Upper lobe of right lung (tissue), 1 donor: Measurements from ENCODE around the gene CREBRF. TPM values are rescaled to one million over a fixed set of nuclear protein-coding genes. Genes with fewer than 3 reads are reported as not detected.
A peak's percentile ranks its signal among the peaks of the same experiment; 100 is the strongest.

Experiments
- ATAC-seq: fragments of 200-7000 bp; cut with Tn5 transposase; one replicate; pipeline ENCODE4 v1.9.1; 2020; ENCODE audit warnings: mild to moderate bottlenecking, moderate library complexity
- DNase-seq: peaks from one replicate; pipeline ENCODE4 v3.0.0-alpha.2; 2020
- H3K27ac ChIP-seq: fragments of 200-600 bp; one replicate; pipeline ENCODE4 v1.8.0; 2022
- H3K27me3 ChIP-seq: fragments of 200-600 bp; one replicate; pipeline ENCODE4 v1.8.0; 2022; ENCODE audit warnings: mild to moderate bottlenecking
- H3K36me3 ChIP-seq: fragments of 200-600 bp; one replicate; pipeline ENCODE4 v1.8.0; 2022
- H3K4me1 ChIP-seq: fragments of 200-600 bp; one replicate; pipeline ENCODE4 v1.8.0; 2022
- H3K4me3 ChIP-seq: fragments of 200-600 bp; one replicate; pipeline ENCODE4 v1.8.0; 2022; ENCODE audit warnings: mild to moderate bottlenecking
- H3K9me3 ChIP-seq: fragments of 200-600 bp; one replicate; pipeline ENCODE4 v1.8.0; 2022
- intact Hi-C: fragments of 100-400 bp; cut with DNase I; formaldehyde crosslinking; loops from one replicate; pipeline ENCODE4 v1.11.0; 2022
- total RNA-seq: library from RNA; stranded (reverse); fragmentation: NEBNext Ultra II Directional; extraction: Animal tissue kit (Norgen Biotek cat#: 25700); gene quantifications from one replicate; pipeline ENCODE4 v1.2.1, GENCODE V29; 2021
- TF ChIP-seq, protein P1 (sequence below): fragments of 200-600 bp; IDR thresholded peaks from one replicate; pipeline ENCODE4 v1.8.0; 2022; ENCODE audit warnings: antibody characterized with exemption
- donor health status: DM: no; HTN: yes; CAD: no; lungs with severe emphysema.

The CREBRF gene
- total RNA-seq, 1 donor from 2014 or later = 47.4 TPM

DNA sequence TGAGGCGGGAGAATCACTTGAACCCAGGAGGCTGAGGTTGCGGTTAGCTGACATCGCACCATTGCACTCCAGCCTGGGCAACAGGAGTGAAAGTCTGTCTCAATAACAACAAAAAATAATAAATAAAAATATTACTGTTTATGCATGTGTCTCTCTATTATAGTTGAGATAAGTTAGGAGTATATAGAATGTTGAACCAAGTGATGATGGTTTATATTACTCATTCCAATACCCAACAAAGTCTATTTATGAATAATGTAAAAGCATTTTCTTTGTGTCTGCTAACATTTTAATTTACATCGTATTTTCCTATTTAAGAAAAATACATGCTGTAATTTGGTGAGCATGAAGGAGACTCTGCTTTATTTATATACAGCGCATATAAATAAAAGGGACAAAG lies 35.8 kb downstream of the CREBRF start:
- TF ChIP-seq, protein P1, sequence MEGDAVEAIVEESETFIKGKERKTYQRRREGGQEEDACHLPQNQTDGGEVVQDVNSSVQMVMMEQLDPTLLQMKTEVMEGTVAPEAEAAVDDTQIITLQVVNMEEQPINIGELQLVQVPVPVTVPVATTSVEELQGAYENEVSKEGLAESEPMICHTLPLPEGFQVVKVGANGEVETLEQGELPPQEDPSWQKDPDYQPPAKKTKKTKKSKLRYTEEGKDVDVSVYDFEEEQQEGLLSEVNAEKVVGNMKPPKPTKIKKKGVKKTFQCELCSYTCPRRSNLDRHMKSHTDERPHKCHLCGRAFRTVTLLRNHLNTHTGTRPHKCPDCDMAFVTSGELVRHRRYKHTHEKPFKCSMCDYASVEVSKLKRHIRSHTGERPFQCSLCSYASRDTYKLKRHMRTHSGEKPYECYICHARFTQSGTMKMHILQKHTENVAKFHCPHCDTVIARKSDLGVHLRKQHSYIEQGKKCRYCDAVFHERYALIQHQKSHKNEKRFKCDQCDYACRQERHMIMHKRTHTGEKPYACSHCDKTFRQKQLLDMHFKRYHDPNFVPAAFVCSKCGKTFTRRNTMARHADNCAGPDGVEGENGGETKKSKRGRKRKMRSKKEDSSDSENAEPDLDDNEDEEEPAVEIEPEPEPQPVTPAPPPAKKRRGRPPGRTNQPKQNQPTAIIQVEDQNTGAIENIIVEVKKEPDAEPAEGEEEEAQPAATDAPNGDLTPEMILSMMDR = no peak
- Histone ChIP-seq H3K9me3 (no peaks in the 10 kb centered on the region), H3K27me3 (no peaks in the 10 kb centered on the region), H3K4me3 (no peak overlapping the region), H3K4me1 (peaks cover 24% of the 10 kb centered on the region), H3K27ac (no peak overlapping the region), H3K36me3 (peaks cover 38% of the 10 kb centered on the region)
- ATAC-seq (no peak), DNase-seq (no peak)
- intact Hi-C loops = no loop called here

DNA sequence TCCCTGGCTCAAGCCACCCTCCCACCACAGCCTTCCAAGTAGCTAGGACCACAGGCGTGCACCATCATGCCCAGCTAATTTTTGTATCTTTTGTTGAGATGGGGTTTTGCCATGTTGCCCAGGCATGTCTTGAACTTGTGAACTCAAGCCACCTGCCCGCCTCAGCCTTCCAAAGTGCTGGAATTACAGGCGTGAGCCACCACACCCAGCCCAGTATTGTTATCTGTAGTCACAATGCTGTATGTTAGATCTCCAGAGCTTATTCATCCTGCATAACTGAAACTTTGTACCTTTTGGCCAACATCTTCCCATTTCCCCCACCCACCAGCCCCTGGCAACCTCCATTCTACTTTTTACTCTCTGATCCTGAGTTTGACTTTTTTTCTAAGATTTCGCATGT lies 37.5 kb downstream of the CREBRF start:
- intact Hi-C loops = no loop called here
- no peak overlapping the region for H3K4me3 ChIP-seq
- DNase-seq = no peak
- TF ChIP-seq, protein P1 = no peak
- H3K4me1 ChIP-seq = peaks cover 27% of the 10 kb centered on the region
- no peaks in the 10 kb centered on the region for H3K9me3 ChIP-seq
- ATAC-seq = peak; percentile 17
- H3K27me3 ChIP-seq = no peaks in the 10 kb centered on the region
- no peak overlapping the region for H3K27ac ChIP-seq
- peaks cover 21% of the 10 kb centered on the region for H3K36me3 ChIP-seq

DNA sequence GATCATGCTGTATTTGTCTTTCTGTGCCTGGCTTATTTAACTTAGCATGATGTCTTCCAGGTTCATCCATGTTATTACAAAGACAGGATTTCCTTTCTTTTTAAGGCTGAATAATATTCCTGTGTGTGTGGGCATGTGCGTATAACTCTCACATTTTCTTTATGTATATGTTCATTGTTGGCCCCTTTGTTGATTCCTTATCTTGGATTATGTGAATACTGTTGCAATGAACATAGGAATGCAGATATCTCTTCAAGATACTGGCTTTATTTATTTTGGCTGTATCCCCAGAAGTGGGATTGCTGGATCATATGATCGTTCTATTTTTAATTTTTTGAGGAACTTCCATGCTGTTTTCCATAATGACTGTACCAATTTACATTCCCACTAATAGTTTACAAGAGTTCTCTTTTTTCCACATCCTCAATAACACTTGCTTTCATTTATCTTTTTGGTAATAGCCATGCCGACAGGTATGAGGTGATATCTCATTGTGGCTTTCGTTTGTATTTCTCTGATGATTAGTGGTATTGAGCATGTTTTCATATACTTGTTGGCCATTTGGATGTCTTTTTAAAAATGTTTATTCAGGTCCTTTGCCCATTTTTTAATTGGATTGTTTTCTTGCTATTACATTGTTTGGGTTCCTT lies 38.0 kb downstream of the CREBRF start:
- TF ChIP-seq, protein P1 = no peak
- ATAC-seq (peak; percentile 55), DNase-seq (no peak)
- Histone ChIP-seq H3K36me3 (peaks cover 19% of the 10 kb centered on the region), H3K4me3 (no peak overlapping the region), H3K27ac (no peak overlapping the region), H3K27me3 (no peaks in the 10 kb centered on the region), H3K9me3 (no peaks in the 10 kb centered on the region), H3K4me1 (peaks cover 27% of the 10 kb centered on the region)
- intact Hi-C loops = no loop called here

DNA sequence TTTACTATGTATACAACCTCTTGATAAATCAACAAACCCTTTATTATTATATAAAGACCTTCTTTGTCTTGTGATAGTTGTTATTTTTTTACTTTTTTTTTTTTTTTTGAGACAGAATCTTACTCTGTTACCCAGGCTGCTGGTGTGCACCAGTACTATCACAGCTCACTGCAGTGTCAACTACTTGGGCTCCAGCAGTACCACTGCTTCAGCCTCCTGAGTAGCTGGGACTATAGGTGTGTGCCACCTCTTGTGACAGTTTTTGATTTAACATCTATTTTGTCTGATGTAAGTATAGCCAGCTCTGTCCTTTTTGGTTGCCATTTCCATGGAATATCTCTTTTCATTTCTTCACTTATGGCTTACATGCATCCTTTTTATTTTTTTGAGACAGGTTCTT lies 42.6 kb downstream of the CREBRF start:
- Histone ChIP-seq H3K36me3 (no peaks in the 10 kb centered on the region), H3K9me3 (no peaks in the 10 kb centered on the region), H3K4me1 (peaks cover 15% of the 10 kb centered on the region), H3K27ac (no peak overlapping the region), H3K4me3 (no peak overlapping the region), H3K27me3 (no peaks in the 10 kb centered on the region)
- DNase-seq = no peak
- no peak for ATAC-seq
- TF ChIP-seq, protein P1 = no peak
- intact Hi-C loops = no loop called here

DNA sequence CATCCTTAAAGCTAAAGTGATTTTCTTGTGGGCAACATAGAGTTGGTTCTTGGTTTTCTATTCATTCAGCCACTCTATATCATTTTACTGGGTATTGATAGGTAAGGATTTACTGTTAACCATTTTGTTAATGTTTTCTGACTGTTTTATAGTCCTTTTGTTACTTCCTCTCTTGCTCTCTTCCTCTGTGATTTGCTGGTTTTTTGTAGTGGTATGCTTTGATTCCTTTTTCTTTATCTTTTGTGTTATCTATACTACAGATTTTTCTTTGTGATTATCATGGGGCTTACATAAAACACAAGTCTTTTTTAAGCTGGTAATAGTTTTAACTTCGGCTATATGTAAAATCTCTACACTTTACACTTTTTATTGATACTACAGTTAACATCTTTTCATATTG lies 43.3 kb downstream of the CREBRF start:
- ATAC-seq = no peak
- Histone ChIP-seq H3K4me3 (no peak overlapping the region), H3K36me3 (no peaks in the 10 kb centered on the region), H3K27ac (no peak overlapping the region), H3K9me3 (no peaks in the 10 kb centered on the region), H3K27me3 (no peaks in the 10 kb centered on the region), H3K4me1 (peaks cover 9% of the 10 kb centered on the region)
- no peak for DNase-seq
- TF ChIP-seq, protein P1 = no peak
- intact Hi-C loops = no loop called here

DNA sequence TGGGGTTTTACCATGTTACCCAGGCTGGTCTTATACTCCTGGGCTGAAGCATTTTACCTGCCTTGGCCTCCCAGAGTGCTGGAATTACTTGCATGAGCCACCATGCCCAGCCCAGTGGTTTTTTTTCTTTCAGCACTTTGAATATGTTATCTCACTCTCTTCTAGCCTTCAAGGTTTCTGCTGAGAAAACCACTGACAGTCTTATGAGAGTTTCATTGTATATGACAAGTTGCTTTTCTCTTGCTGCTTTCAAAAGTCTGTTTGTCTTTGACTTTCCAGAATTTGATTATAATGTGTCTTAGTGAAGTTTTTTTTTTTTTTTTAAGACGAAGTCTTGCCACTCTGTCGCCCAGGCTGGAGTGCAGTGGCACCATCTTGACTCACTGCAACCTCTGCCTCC lies 45.1 kb downstream of the CREBRF start:
- H3K27ac ChIP-seq = no peak overlapping the region
- intact Hi-C loops = no loop called here
- no peak for DNase-seq
- H3K36me3 ChIP-seq = no peaks in the 10 kb centered on the region
- no peaks in the 10 kb centered on the region for H3K27me3 ChIP-seq
- TF ChIP-seq, protein P1 = no peak
- peaks cover 4% of the 10 kb centered on the region for H3K4me1 ChIP-seq
- H3K4me3 ChIP-seq = no peak overlapping the region
- no peaks in the 10 kb centered on the region for H3K9me3 ChIP-seq
- ATAC-seq = no peak
